Heart left ventricle (tissue), 16 donors: Measurements from ENCODE around the gene PRC1. TPM values are rescaled to one million over a fixed set of nuclear protein-coding genes. Genes with fewer than 3 reads are reported as not detected.

Experiments
- ATAC-seq, 4 donors: fragments of 200-7000 bp; cut with Tn5 transposase; one replicate each; pipeline ENCODE4 v1.9.1; 2020 to 2022; ENCODE audit warnings: moderate library complexity in 4 of 4, mild to moderate bottlenecking in 3 of 4, moderate number of reproducible peaks in 1 of 4
- DNase-seq, 5 donors: peaks; one replicate each; pipeline ENCODE4 v3.0.0-alpha.2; 2020
- H3K27ac ChIP-seq, 12 donors: fragments of 200-600 bp; sonication (generic) in 4 of 12; one replicate each; pipeline versions ENCODE4 v1.5.0 to v1.8.0; 2016 to 2022; ENCODE audit warnings: mild to moderate bottlenecking in 2 of 12
- H3K27me3 ChIP-seq, 9 donors: fragments of 200-600 bp; sonication (generic) in 2 of 9; one replicate each; pipeline versions ENCODE4 v1.5.1 to v1.8.0; 2016 to 2022; ENCODE audit warnings: mild to moderate bottlenecking in 3 of 9
- H3K36me3 ChIP-seq, 9 donors: fragments of 200-600 bp; sonication (generic) in 2 of 9; one replicate each; pipeline versions ENCODE4 v1.5.0 to v1.8.0; 2018 to 2022; ENCODE audit warnings: mild to moderate bottlenecking in 2 of 9
- H3K4me1 ChIP-seq, 12 donors: fragments of 200-600 bp; sonication (generic) in 4 of 12; one replicate each; pipeline versions ENCODE4 v1.5.0 to v1.8.0; 2016 to 2022; ENCODE audit warnings: mild to moderate bottlenecking in 3 of 12
- H3K4me3 ChIP-seq, 12 donors: fragments of 200-600 bp; sonication (generic) in 4 of 12; one replicate each; pipeline versions ENCODE4 v1.5.0 to v1.8.0; 2017 to 2022; ENCODE audit warnings: mild to moderate bottlenecking in 9 of 12, moderate library complexity in 4 of 12
- H3K9me3 ChIP-seq, 12 donors: fragments of 200-600 bp; sonication (generic) in 4 of 12; one replicate each; pipeline versions ENCODE4 v1.5.0 to v1.8.0; 2016 to 2022; ENCODE audit warnings: mild to moderate bottlenecking in 1 of 12
- POLR2A ChIP-seq, 2 donors: fragments of 450-650 bp; IDR thresholded peaks; one replicate each; pipeline ENCODE4 v1.6.1; 2017; ENCODE audit warnings: antibody characterized with exemption in 2 of 2, mild to moderate bottlenecking in 2 of 2, moderate library complexity in 2 of 2
- WGBS, 4 donors: extraction: QIAGEN DNeasy Blood & Tissue Kit in 2 of 4; methylation state at CpG; one replicate each; pipeline versions ENCODE4 v1.1.5 to v1.1.7; 2013 to 2018; 5-methylcytosine and 5-hydroxymethylcytosine counted together
- intact Hi-C, 10 donors: fragments of 100-400 bp; cut with DNase I; formaldehyde crosslinking; loops; one replicate each; pipeline versions ENCODE4 v1.11.1 to v1.14.2; 2022
- polyA plus RNA-seq, 2 donors: library from polyadenylated mRNA; stranded (reverse); fragments of 200-250 nt; gene quantifications; one replicate each; pipeline ENCODE4 v1.2.3, GENCODE V29; 2013
- total RNA-seq, 9 donors: library from RNA; depleted of rRNA in 2 of 9; stranded (reverse); fragments of >200 nt in 2 of 9; fragmentation: NEBNext Ultra II Directional in 3 of 9; extraction: Animal tissue kit (Norgen Biotek cat#: 25700) in 3 of 9; gene quantifications; one replicate each; pipeline versions ENCODE4 v1.1.0 to v1.2.4, GENCODE V29; 2016 to 2023
- TF ChIP-seq, protein P1 (sequence below), 12 donors: fragments of 200-600 bp; sonication (generic) in 4 of 12; IDR thresholded peaks; one replicate each; pipeline versions ENCODE4 v1.5.0 to v1.8.0; 2018 to 2022; ENCODE audit warnings: antibody characterized with exemption in 12 of 12, mild to moderate bottlenecking in 5 of 12
- donor health status: ischemic (EF 13 %, LVEDD 7.1; RV severe dilation, severe dysfunction).
- donor health status: healthy with polysubstance abuse.
- donor health status: DM: no; HTN: yes; CAD: no.
- donor health status: DM: no; HTN: no; CAD: no.
- donor health status: ischemic (EF 25% LVEDD 6.9; RV normal size, moderate dysfunction).
- donor health status: ischemic (EF 25% LVEDD 5.7; RV mildly dilated, moderate dysfunction).
- donor health status: healthy.
- donor health status: DM: yes; HTN: yes; CAD: no.
- donor health status: ischemic (EF 35%, LVEDD 5.7; RV mildly dilated, moderate dysfunction).
- donor health status: nonischemic (EF 11% LVEDD 7.7; RV severe dilation, severe dysfunction).
- donor health status: DM: yes; HTN: yes; CAD: no.
- donor health status: PGD.
- donor health status: ischemic (EF 29% LVEDD 5.4; RV normal size, mild dysfunction).
- donor health status: nonischemic (EF 23%, LVEDD 6.1; RV moderate dilation, normal function).

PRC1 gene
- total and polyA plus RNA-seq, 11 donors = 1.9 to 25.7 (median 4.7) TPM

GRCh38 chr15:90989040-90989768 lies 5.1 kb downstream of the PRC1 start:
- ATAC-seq (no peak), DNase-seq (no peak)
- Histone ChIP-seq H3K4me1 (peaks cover 0 to 27% (median 3%) of the 10 kb centered on the region in 12 donors), H3K36me3 (no peaks in the 10 kb centered on the region), H3K27ac (no peak overlapping the region), H3K9me3 (no peaks in the 10 kb centered on the region), H3K4me3 (no peak overlapping the region), H3K27me3 (no peaks in the 10 kb centered on the region)
- 73 to 96% (median 91%) methylated on average over 7 of the region's 7 CpGs for WGBS, 4 donors
- intact Hi-C loops = no loop called here
- TF ChIP-seq POLR2A (IDR thresholded peaks at IDR 0.05) = no peak
- TF ChIP-seq, protein P1, sequence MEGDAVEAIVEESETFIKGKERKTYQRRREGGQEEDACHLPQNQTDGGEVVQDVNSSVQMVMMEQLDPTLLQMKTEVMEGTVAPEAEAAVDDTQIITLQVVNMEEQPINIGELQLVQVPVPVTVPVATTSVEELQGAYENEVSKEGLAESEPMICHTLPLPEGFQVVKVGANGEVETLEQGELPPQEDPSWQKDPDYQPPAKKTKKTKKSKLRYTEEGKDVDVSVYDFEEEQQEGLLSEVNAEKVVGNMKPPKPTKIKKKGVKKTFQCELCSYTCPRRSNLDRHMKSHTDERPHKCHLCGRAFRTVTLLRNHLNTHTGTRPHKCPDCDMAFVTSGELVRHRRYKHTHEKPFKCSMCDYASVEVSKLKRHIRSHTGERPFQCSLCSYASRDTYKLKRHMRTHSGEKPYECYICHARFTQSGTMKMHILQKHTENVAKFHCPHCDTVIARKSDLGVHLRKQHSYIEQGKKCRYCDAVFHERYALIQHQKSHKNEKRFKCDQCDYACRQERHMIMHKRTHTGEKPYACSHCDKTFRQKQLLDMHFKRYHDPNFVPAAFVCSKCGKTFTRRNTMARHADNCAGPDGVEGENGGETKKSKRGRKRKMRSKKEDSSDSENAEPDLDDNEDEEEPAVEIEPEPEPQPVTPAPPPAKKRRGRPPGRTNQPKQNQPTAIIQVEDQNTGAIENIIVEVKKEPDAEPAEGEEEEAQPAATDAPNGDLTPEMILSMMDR (IDR thresholded peaks at IDR 0.05) = no peak

- TF ChIP-seq, protein P1 (IDR thresholded peaks at IDR 0.05) = no peak
- H3K27ac ChIP-seq = no peak overlapping the region
- intact Hi-C loops = no loop called here
Measured at GRCh38 chr15:90988296-90988695, 6.0 kb downstream of the PRC1 start.

GRCh38 chr15:90987561-90988141 lies 6.7 kb downstream of the PRC1 start:
- DNase-seq (no peak), ATAC-seq (no peak)
- Histone ChIP-seq H3K4me3 (no peak overlapping the region), H3K4me1 (peaks cover 0 to 18% (median 0%) of the 10 kb centered on the region in 12 donors), H3K27ac (no peak overlapping the region), H3K27me3 (no peaks in the 10 kb centered on the region), H3K9me3 (no peaks in the 10 kb centered on the region), H3K36me3 (peaks cover 0 to 8% (median 0%) of the 10 kb centered on the region in 9 donors)
- intact Hi-C loops = no loop called here
- TF ChIP-seq, protein P1 (IDR thresholded peaks at IDR 0.05) = no peak
- TF ChIP-seq POLR2A (IDR thresholded peaks at IDR 0.05) = no peak
- 64 to 76% (median 75%) methylated on average over 7 of the region's 7 CpGs for WGBS, 4 donors

More at GRCh38 chr15:90988296-90988695, 6.0 kb downstream of the PRC1 start:
- H3K9me3 ChIP-seq = no peaks in the 10 kb centered on the region
- peaks cover 0 to 22% (median 0%) of the 10 kb centered on the region in 12 donors for H3K4me1 ChIP-seq
- no peaks in the 10 kb centered on the region for H3K27me3 ChIP-seq
- no peak for DNase-seq
- ATAC-seq = no peak
- H3K4me3 ChIP-seq = no peak overlapping the region
- H3K36me3 ChIP-seq = peaks cover 0 to 4% (median 0%) of the 10 kb centered on the region in 9 donors
- WGBS, 4 donors = 48 to 70% (median 56%) methylated on average over 6 of the region's 6 CpGs

GRCh38 chr15:90986790-90987507 lies 7.4 kb downstream of the PRC1 start:
- Histone ChIP-seq H3K4me3 (no peak overlapping the region), H3K36me3 (peaks cover 0 to 14% (median 0%) of the 10 kb centered on the region in 9 donors)
- no peak for TF ChIP-seq POLR2A (IDR thresholded peaks at IDR 0.05)
- TF ChIP-seq, protein P1 (IDR thresholded peaks at IDR 0.05) = no peak

More at GRCh38 chr15:90986790-90987507, 7.4 kb downstream of the PRC1 start:
- WGBS, 4 donors = 88 to 91% (median 89%) methylated on average over 11 of the region's 11 CpGs
- H3K9me3 ChIP-seq = no peaks in the 10 kb centered on the region
- ATAC-seq (no peak), DNase-seq (no peak)
- no peaks in the 10 kb centered on the region for H3K27me3 ChIP-seq
- no peak overlapping the region for H3K27ac ChIP-seq
- H3K4me1 ChIP-seq = peaks cover 0 to 18% (median 0%) of the 10 kb centered on the region in 12 donors
- intact Hi-C loops = no loop called here
